Measurements from ENCODE around the gene SMARCAL1.
"Not testable (repeated sequence)": the region's sequence is repeated elsewhere in the genome, so short reads cannot be mapped to it uniquely, and the experiment has no call there.

- TF ChIP-seq, protein P1, sequence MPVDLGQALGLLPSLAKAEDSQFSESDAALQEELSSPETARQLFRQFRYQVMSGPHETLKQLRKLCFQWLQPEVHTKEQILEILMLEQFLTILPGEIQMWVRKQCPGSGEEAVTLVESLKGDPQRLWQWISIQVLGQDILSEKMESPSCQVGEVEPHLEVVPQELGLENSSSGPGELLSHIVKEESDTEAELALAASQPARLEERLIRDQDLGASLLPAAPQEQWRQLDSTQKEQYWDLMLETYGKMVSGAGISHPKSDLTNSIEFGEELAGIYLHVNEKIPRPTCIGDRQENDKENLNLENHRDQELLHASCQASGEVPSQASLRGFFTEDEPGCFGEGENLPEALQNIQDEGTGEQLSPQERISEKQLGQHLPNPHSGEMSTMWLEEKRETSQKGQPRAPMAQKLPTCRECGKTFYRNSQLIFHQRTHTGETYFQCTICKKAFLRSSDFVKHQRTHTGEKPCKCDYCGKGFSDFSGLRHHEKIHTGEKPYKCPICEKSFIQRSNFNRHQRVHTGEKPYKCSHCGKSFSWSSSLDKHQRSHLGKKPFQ (CRISPR knock-in tag; IDR thresholded peaks at IDR 0.05; ENCODE audit: insufficient replicate concordance): not testable (repeated sequence)
- TF ChIP-seq CHD2 (IDR thresholded peaks at IDR 0.05; ENCODE audit: low read depth, low read length); PREB (CRISPR knock-in tag; IDR thresholded peaks at IDR 0.05); RXRA (CRISPR knock-in tag; IDR thresholded peaks at IDR 0.05); SMC3 (IDR thresholded peaks at IDR 0.05; ENCODE audit: low read length); ZFX (CRISPR knock-in tag; IDR thresholded peaks at IDR 0.05; ENCODE audit: low read depth); EZH2 (conservative IDR thresholded peaks at IDR 0.05; ENCODE audit: low read depth, low read length): not testable (repeated sequence)
These were observed 106.4 kb downstream of the SMARCAL1 start for GRCh38 chr2:216518566-216519119.
